Fibroblast of villous mesenchyme (primary cell): ENCODE measurements around the gene OR56A3. TPM values are rescaled to one million over a fixed set of nuclear protein-coding genes. Genes with fewer than 3 reads are reported as not detected.

ENCODE experiments used
- DNase-seq: peaks from one replicate; pipeline ENCODE4 v3.0.0-alpha.2; 2010; ENCODE audit warnings: low read depth
- H3K4me3 ChIP-seq: 2 replicates; pipeline ENCODE4 v1.5.1; 2011; ENCODE audit warnings: low read depth, mild to moderate bottlenecking, low read length
- total RNA-seq: library from RNA; depleted of rRNA; stranded (reverse); fragments of >200 nt; gene quantifications from 2 replicates; pipeline ENCODE4 v1.2.3, GENCODE V29; 2012
- TF ChIP-seq, protein P1 (sequence below): IDR thresholded peaks from 2 replicates; pipeline ENCODE4 v1.5.1; 2012; ENCODE audit warnings: low read depth, mild to moderate bottlenecking, low read length; ENCODE audit not compliant: insufficient read depth

The OR56A3 gene
- total RNA-seq, 1 donor = not detected

DNA sequence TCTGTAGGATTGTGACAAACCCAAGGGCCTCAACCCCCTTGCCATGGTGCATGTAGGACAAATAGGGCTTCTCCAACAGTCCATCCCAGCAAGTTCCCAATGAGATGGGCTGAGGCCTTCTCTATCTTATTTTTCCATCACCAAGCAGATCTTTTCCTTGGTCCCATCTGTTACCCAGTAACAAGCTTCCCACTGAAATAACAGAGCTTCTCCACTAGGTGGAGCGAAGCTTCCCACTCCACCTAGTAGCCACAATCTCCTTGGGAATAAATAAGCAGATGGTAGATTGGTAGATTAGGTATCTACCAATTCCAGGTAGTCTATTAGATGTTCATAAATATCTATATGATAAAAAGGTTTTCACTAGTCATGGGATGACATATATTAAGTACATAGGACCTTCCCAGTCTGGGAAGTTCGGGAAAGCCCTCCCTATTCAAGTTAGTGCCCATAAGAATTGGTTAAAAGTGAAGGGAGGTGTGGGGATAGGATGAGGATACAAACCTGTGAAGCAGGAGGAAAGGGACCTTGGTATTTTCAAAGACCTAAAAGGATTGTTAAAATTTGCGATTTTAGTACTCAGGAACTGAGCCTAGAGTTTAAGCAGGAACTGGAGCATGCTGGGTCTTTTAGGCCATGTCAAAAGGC is 50.7 kb downstream of the OR56A3 start:
- H3K4me3 ChIP-seq = no peak overlapping the region
- TF ChIP-seq, protein P1, sequence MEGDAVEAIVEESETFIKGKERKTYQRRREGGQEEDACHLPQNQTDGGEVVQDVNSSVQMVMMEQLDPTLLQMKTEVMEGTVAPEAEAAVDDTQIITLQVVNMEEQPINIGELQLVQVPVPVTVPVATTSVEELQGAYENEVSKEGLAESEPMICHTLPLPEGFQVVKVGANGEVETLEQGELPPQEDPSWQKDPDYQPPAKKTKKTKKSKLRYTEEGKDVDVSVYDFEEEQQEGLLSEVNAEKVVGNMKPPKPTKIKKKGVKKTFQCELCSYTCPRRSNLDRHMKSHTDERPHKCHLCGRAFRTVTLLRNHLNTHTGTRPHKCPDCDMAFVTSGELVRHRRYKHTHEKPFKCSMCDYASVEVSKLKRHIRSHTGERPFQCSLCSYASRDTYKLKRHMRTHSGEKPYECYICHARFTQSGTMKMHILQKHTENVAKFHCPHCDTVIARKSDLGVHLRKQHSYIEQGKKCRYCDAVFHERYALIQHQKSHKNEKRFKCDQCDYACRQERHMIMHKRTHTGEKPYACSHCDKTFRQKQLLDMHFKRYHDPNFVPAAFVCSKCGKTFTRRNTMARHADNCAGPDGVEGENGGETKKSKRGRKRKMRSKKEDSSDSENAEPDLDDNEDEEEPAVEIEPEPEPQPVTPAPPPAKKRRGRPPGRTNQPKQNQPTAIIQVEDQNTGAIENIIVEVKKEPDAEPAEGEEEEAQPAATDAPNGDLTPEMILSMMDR = peak; percentile 56
- DNase-seq = peak; percentile 14

DNA sequence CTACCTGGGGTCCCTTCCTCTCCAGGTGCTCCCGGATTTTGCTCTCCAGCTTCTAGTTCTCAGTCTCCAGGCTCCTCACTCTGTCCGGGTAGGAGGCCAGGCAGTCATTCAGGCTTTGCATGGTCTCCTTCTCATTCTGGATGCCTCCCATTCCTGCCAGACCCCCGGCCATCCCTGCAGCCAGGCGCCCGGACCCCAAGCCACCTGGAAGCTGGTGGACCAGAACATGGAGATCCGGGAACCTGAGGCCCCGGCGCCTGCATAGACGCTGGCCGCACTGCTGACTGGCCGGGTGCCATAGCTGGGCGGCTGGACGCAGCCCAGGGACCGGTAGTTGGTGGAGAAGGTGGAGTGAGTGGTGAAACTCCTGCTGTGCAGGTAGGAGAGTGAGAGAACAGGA is 52.7 kb downstream of the OR56A3 start:
- TF ChIP-seq, protein P1 = no peak
- no peak overlapping the region for H3K4me3 ChIP-seq
- no peak for DNase-seq

Other genes with a start within 250 kb of the OR56A3 start
- gene OR56B1, start 205.8 kb upstream of the OR56A3 start, total RNA-seq = not detected in 2 replicates
- gene OR52N4, start 188.0 kb upstream of the OR56A3 start, total RNA-seq = not detected in 2 replicates
- gene OR52N5, start 158.9 kb upstream of the OR56A3 start, total RNA-seq = under 0.01 TPM in 1 of 2 replicates, not detected in the other
- gene OR52N1, start 151.0 kb upstream of the OR56A3 start, total RNA-seq = under 0.01 TPM in 1 of 2 replicates, not detected in the other
- not detected in 2 replicates for gene OR52N2, start 133.3 kb upstream of the OR56A3 start, total RNA-seq
- gene OR52E6, start 100.4 kb upstream of the OR56A3 start, total RNA-seq = 0.43 TPM in 1 of 2 replicates, not detected in the other
- gene OR52E8, start 84.6 kb upstream of the OR56A3 start, total RNA-seq = not detected in 2 replicates
- gene OR52E4, start 61.6 kb upstream of the OR56A3 start, total RNA-seq = not detected in 2 replicates
- not detected in 2 replicates for gene OR52E5, start 49.0 kb upstream of the OR56A3 start, total RNA-seq
- not detected in 2 replicates for gene OR56A5, start 26.2 kb downstream of the OR56A3 start, total RNA-seq
- not detected in 2 replicates for gene OR52L1, start 44.7 kb downstream of the OR56A3 start, total RNA-seq
- gene OR56A4, start 64.7 kb downstream of the OR56A3 start, total RNA-seq = not detected in 2 replicates
- gene OR56A1, start 88.5 kb downstream of the OR56A3 start, total RNA-seq = under 0.01 TPM in 2 replicates
- not detected in 2 replicates for gene OR56B4, start 165.4 kb downstream of the OR56A3 start, total RNA-seq
- gene OR52B2, start 228.1 kb downstream of the OR56A3 start, total RNA-seq = not detected in 2 replicates